CD1c-positive myeloid dendritic cell (primary cell): ENCODE results near the gene MTHFR.

Experiments
- DNase-seq: peaks from one replicate; pipeline ENCODE4 v3.0.0-alpha.2; 2016; ENCODE audit errors: extremely low spot score

Gene MTHFR

GRCh38 chr1:11797525-11798216, 8.1 kb downstream of the MTHFR start:
- DNase-seq: no peak

- DNase-seq: peak; percentile 18
Observed at GRCh38 chr1:11796036-11796828, 9.5 kb downstream of the MTHFR start.

GRCh38 chr1:11795238-11795890, 10.4 kb downstream of the MTHFR start:
- DNase-seq: no peak

GRCh38 chr1:11794446-11795237, 11.1 kb downstream of the MTHFR start:
- DNase-seq: no peak

GRCh38 chr1:11793819-11794218, 11.9 kb downstream of the MTHFR start:
- DNase-seq: no peak

- no peak for DNase-seq
Observed at GRCh38 chr1:11792106-11792505, 13.7 kb downstream of the MTHFR start.

GRCh38 chr1:11790880-11791715, 14.7 kb downstream of the MTHFR start:
- DNase-seq: peak; percentile 88

GRCh38 chr1:11790101-11790879, 15.5 kb downstream of the MTHFR start:
- DNase-seq: no peak

- no peak for DNase-seq
Observed at GRCh38 chr1:11789126-11790067, 16.4 kb downstream of the MTHFR start.

- no peak for DNase-seq
Observed at GRCh38 chr1:11788549-11789053, 17.2 kb downstream of the MTHFR start.

- no peak for DNase-seq
Observed at GRCh38 chr1:11787804-11788436, 17.8 kb downstream of the MTHFR start.

GRCh38 chr1:11787251-11787803, 18.4 kb downstream of the MTHFR start:
- DNase-seq: no peak

GRCh38 chr1:11786168-11786567, 19.6 kb downstream of the MTHFR start:
- DNase-seq: no peak

GRCh38 chr1:11784993-11785769, 20.6 kb downstream of the MTHFR start:
- peak; percentile 50 for DNase-seq

GRCh38 chr1:11784256-11784992, 21.3 kb downstream of the MTHFR start:
- no peak for DNase-seq

- DNase-seq: no peak
Observed at GRCh38 chr1:11783556-11783955, 22.2 kb downstream of the MTHFR start.
